HepG2 (cell line): ENCODE measurements around the gene HEATR1. TPM values are rescaled to one million over a fixed set of nuclear protein-coding genes. Genes with fewer than 3 reads are reported as not detected.

ENCODE experiments used
- ATAD3A ChIP-seq: sonication (generic); formaldehyde crosslinking; IDR thresholded peaks from 2 replicates; pipeline ENCODE4 v1.4.0; 2020; ENCODE audit warnings: missing genetic modification reagents
- FOXP1 ChIP-seq, 2 experiments: fragments of 450-650 bp in 1 of 2; IDR thresholded peaks; 2 replicates each; pipeline ENCODE4 v1.6.1; 2017 to 2018; ENCODE audit warnings: antibody characterized with exemption in 1 of 2
- HNF4G ChIP-seq, 2 experiments: sonication (generic) in 1 of 2; formaldehyde crosslinking in 1 of 2; IDR thresholded peaks; 2 replicates each; pipeline versions ENCODE4 v1.4.0 to v1.6.1; 2011 to 2020; ENCODE audit warnings: borderline replicate concordance in 2 of 2, low read depth in 2 of 2, mild to moderate bottlenecking in 2 of 2, low read length in 1 of 2, missing genetic modification reagents in 1 of 2, moderate library complexity in 1 of 2
- KLF13 ChIP-seq: sonication (generic); formaldehyde crosslinking; IDR thresholded peaks from 2 replicates; pipeline ENCODE4 v1.4.0; 2020; ENCODE audit warnings: mild to moderate bottlenecking, missing genetic modification reagents
- KLF16 ChIP-seq, 2 experiments: sonication (generic) in 1 of 2; formaldehyde crosslinking in 1 of 2; IDR thresholded peaks; 2 replicates each; pipeline versions ENCODE4 v1.6.1 to v1.8.0; 2016 to 2023; ENCODE audit warnings: missing genetic modification reagents in 2 of 2, missing compliant biosample characterization in 1 of 2
- MXD4 ChIP-seq: IDR thresholded peaks from 2 replicates; pipeline ENCODE4 v1.6.1; 2016; ENCODE audit warnings: mild to moderate bottlenecking, missing biosample characterization, missing genetic modification reagents
- NFIB ChIP-seq: sonication (generic); formaldehyde crosslinking; IDR thresholded peaks from 2 replicates; pipeline ENCODE4 v1.9.0; 2021; ENCODE audit warnings: missing genetic modification reagents, mild to moderate bottlenecking, borderline replicate concordance
- PHF5A ChIP-seq: IDR thresholded peaks from one replicate; pipeline ENCODE4 v1.6.1; 2018; ENCODE audit warnings: low read depth, missing genetic modification reagents; ENCODE audit not compliant: unreplicated experiment
- RARA ChIP-seq: IDR thresholded peaks from 2 replicates; pipeline ENCODE4 v1.6.1; 2016; ENCODE audit warnings: missing genetic modification reagents, missing compliant biosample characterization
- RBAK ChIP-seq: sonication (generic); formaldehyde crosslinking; IDR thresholded peaks from 2 replicates; pipeline ENCODE4 v1.5.1; 2020; ENCODE audit warnings: mild to moderate bottlenecking, missing genetic modification reagents
- SPEN ChIP-seq: sonication (generic); formaldehyde crosslinking; IDR thresholded peaks from 2 replicates; pipeline ENCODE4 v1.5.1; 2020; ENCODE audit warnings: low read depth, mild to moderate bottlenecking, missing genetic modification reagents
- TBX2 ChIP-seq: sonication (generic); formaldehyde crosslinking; IDR thresholded peaks from 2 replicates; pipeline ENCODE4 v1.5.0; 2020; ENCODE audit warnings: missing genetic modification reagents, mild to moderate bottlenecking, borderline replicate concordance
- TBX3 ChIP-seq: fragments of 450-650 bp; IDR thresholded peaks from 2 replicates; pipeline ENCODE4 v1.6.1; 2017; ENCODE audit warnings: antibody characterized with exemption, mild to moderate bottlenecking, inconsistent platforms, borderline replicate concordance
- THAP11 ChIP-seq: IDR thresholded peaks from 2 replicates; pipeline ENCODE4 v1.6.1; 2016; ENCODE audit warnings: missing biosample characterization, missing genetic modification reagents
- XRCC5 ChIP-seq: fragments of 200-400 bp; formaldehyde crosslinking; optimal IDR thresholded peaks from 2 replicates; pipeline ENCODE3; 2017; ENCODE audit warnings: mild to moderate bottlenecking, low read length
- ZKSCAN8 ChIP-seq: IDR thresholded peaks from 2 replicates; pipeline ENCODE4 v1.6.1; 2016; ENCODE audit warnings: borderline replicate concordance, missing genetic modification reagents, missing compliant biosample characterization
- ZNF207 ChIP-seq: fragments of 450-650 bp; IDR thresholded peaks from 2 replicates; pipeline ENCODE4 v1.6.1; 2016; ENCODE audit warnings: antibody characterized with exemption, borderline replicate concordance
- ZNF746 ChIP-seq: sonication (generic); formaldehyde crosslinking; IDR thresholded peaks from 2 replicates; pipeline ENCODE4 v1.8.0; 2022; ENCODE audit warnings: mild to moderate bottlenecking, missing genetic modification reagents
- polyA plus RNA-seq, 8 experiments: library from polyadenylated mRNA; depleted of rRNA in 3 of 8; stranded (reverse) in 7 of 8; unstranded in 1 of 8; fragments of >200 nt; fragmentation: Illumina TruSeq in 4 of 8; extraction: Trizol in 4 of 8; gene quantifications; 2 replicates each; pipeline versions ENCODE4 v1.2.1 to v1.2.3, GENCODE V29; 2011 to 2016; ENCODE audit warnings: low read depth in 4 of 8, missing spikeins in 1 of 8, mixed read lengths in 1 of 8; ENCODE audit not compliant: insufficient read depth in 1 of 8
- total RNA-seq, 5 experiments: library from RNA; depleted of rRNA; stranded (reverse); fragments of >200 nt; fragmentation: Illumina TruSeq; extraction: Trizol; gene quantifications; 2 replicates each; pipeline ENCODE4 v1.2.3, GENCODE V29; 2016; ENCODE audit warnings: low read depth in 1 of 5
- TF ChIP-seq, protein P1 (sequence below): IDR thresholded peaks from 2 replicates; pipeline ENCODE4 v1.6.1; 2016; ENCODE audit warnings: mild to moderate bottlenecking
- TF ChIP-seq, protein P2 (sequence below): sonication (generic); formaldehyde crosslinking; IDR thresholded peaks from 2 replicates; pipeline ENCODE4 v1.4.0; 2020; ENCODE audit warnings: missing genetic modification reagents, mild to moderate bottlenecking, borderline replicate concordance
- TF ChIP-seq, protein P3 (sequence below): sonication (generic); formaldehyde crosslinking; IDR thresholded peaks from 2 replicates; pipeline ENCODE4 v1.4.0; 2020; ENCODE audit warnings: missing genetic modification reagents, mild to moderate bottlenecking, borderline replicate concordance

The HEATR1 gene
- total and polyA plus RNA-seq, 2 of the 13 experiments (the other 11 are each of a cell fraction or from before 2014, with no cell fraction given): 10.2 to 45.8 TPM

DNA sequence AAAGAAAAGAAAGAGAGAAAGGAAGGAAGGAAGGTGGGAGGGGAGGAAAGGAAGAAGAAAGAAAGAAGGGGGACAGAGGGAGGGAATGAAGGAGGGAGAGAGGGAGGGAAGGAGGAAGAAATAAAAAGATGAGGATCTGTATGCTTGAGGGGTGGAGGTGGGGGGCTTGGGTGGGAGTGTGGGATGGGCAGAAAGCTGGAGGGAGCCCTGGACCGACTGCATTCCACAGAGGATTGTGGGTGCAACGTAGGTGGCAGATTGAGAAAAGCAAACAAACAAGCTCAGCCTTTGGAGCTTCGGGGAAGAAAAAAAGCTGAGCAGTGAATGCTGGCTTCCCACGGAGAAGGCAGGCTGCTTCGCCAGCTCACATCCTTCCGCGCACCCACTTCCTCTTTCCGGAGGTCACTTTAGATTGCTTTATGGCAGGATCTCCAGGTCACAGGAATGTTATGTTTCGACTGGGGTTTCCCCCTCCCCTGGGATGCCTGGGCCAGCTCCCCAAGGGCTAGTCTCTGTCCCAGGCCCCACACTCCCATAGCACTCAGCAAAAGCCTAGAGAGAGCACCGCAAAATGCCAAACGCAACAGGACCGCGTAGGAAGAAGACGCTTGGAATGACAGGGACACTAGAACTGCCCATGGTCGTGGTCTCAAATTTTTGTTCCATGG is 101.2 kb downstream of the HEATR1 start (continued):
- TF ChIP-seq, protein P1, sequence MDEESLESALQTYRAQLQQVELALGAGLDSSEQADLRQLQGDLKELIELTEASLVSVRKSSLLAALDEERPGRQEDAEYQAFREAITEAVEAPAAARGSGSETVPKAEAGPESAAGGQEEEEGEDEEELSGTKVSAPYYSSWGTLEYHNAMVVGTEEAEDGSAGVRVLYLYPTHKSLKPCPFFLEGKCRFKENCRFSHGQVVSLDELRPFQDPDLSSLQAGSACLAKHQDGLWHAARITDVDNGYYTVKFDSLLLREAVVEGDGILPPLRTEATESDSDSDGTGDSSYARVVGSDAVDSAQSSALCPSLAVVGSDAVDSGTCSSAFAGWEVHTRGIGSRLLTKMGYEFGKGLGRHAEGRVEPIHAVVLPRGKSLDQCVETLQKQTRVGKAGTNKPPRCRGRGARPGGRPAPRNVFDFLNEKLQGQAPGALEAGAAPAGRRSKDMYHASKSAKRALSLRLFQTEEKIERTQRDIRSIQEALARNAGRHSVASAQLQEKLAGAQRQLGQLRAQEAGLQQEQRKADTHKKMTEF (CRISPR knock-in tag): peak; percentile 80
- TF ChIP-seq ZKSCAN8 (0 out of 2 replicates have a peak, but pooled peaks have one; percentile 58), ZNF746 (CRISPR knock-in tag) (peak; percentile 77; the same call in 1 of the 2 replicates), HNF4G (IDR thresholded peaks at IDR 0.05; ENCODE audit: borderline replicate concordance, low read depth, low read length) (peak; percentile 47; the same call in 1 of the 2 replicates), HNF4G (CRISPR knock-in tag; IDR thresholded peaks at IDR 0.05; ENCODE audit: borderline replicate concordance, low read depth) (no peak; the same call in 1 of the 2 replicates), THAP11 (CRISPR knock-in tag) (peak; percentile 66), SPEN (CRISPR knock-in tag) (peak; percentile 16; the same call in 1 of the 2 replicates), XRCC5 (peak; percentile 28), TBX3 (peak; percentile 53; the same call in 1 of the 2 replicates), PHF5A (CRISPR knock-in tag) (peak; percentile 62), TBX2 (CRISPR knock-in tag) (peak; percentile 80), MXD4 (CRISPR knock-in tag) (peak; percentile 36; the same call in 1 of the 2 replicates), ZNF207 (no peak), NFIB (no peak), KLF13 (CRISPR knock-in tag) (no peak), FOXP1 (IDR thresholded peaks at IDR 0.05) (0 out of 2 replicates have a peak, but pooled peaks have one; percentile 1), FOXP1 (CRISPR knock-in tag; IDR thresholded peaks at IDR 0.05) (peak; percentile 59; the same call in 1 of the 2 replicates), RBAK (CRISPR knock-in tag) (no peak), KLF16 (CRISPR knock-in tag; IDR thresholded peaks at IDR 0.05) (peak in 1 of 2 experiments; percentile 54; a peak in 1 of 4 replicates), ATAD3A (no peak), RARA (peak; percentile 88)
- TF ChIP-seq, protein P2, sequence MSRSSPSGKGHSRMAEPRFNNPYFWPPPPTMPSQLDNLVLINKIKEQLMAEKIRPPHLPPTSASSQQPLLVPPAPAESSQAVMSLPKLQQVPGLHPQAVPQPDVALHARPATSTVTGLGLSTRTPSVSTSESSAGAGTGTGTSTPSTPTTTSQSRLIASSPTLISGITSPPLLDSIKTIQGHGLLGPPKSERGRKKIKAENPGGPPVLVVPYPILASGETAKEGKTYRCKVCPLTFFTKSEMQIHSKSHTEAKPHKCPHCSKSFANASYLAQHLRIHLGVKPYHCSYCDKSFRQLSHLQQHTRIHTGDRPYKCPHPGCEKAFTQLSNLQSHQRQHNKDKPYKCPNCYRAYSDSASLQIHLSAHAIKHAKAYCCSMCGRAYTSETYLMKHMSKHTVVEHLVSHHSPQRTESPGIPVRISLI (CRISPR knock-in tag): peak; percentile 94
- TF ChIP-seq, protein P3, sequence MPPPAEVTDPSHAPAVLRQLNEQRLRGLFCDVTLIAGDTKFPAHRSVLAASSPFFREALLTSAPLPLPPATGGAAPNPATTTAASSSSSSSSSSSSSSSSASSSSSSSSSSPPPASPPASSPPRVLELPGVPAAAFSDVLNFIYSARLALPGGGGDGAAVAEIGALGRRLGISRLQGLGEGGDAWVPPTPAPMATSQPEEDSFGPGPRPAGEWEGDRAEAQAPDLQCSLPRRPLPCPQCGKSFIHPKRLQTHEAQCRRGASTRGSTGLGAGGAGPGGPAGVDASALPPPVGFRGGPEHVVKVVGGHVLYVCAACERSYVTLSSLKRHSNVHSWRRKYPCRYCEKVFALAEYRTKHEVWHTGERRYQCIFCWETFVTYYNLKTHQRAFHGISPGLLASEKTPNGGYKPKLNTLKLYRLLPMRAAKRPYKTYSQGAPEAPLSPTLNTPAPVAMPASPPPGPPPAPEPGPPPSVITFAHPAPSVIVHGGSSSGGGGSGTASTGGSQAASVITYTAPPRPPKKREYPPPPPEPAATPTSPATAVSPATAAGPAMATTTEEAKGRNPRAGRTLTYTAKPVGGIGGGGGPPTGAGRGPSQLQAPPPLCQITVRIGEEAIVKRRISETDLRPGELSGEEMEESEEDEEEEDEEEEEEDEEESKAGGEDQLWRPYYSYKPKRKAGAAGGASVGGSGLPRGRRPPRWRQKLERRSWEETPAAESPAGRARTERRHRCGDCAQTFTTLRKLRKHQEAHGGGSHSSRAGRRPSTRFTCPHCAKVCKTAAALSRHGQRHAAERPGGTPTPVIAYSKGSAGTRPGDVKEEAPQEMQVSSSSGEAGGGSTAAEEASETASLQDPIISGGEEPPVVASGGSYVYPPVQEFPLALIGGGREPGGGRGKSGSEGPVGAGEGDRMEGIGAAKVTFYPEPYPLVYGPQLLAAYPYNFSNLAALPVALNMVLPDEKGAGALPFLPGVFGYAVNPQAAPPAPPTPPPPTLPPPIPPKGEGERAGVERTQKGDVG: peak; percentile 89; the same call in 1 of the 2 replicates
